ENCODE results near the gene RTF1. TPM values are rescaled to one million over a fixed set of nuclear protein-coding genes. Genes with fewer than 3 reads are reported as not detected.

The RTF1 gene
- total RNA-seq, 1 donor from 2014 or later: 73.8 TPM

DNA sequence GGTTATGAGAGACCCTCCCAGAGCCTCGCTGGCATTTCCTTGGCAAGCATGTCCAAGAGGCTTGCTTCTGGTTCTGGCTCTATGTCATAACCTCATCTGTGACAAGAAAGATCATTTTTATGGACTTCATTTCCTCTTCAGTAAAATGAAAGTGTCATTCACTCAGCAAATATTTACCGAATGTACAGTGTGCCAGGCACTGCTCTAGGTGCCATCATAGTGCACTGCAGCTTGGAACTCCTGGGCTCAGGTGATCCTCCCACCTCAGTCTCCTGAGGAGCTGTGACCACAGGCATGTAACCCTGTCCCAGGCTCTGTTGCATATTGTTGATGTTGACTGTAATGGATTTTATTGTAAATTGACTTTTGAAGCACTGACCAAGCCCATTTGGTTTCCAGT, 58.0 kb downstream of the RTF1 start:
- no peaks in the 10 kb centered on the region for H3K27me3 ChIP-seq
- H3K9me3 ChIP-seq (ENCODE audit: low read depth): no peaks in the 10 kb centered on the region
- no peak for DNase-seq (ENCODE audit: low spot score)
- no peak overlapping the region for H3K9ac ChIP-seq
- peaks cover 54% of the 10 kb centered on the region for H3K36me3 Mint-ChIP-seq
- no peaks in the 10 kb centered on the region for H3K79me2 ChIP-seq (ENCODE audit: low read depth)
- H4K20me1 ChIP-seq (ENCODE audit: low read depth): no peaks in the 10 kb centered on the region
- H3K27me3 Mint-ChIP-seq (ENCODE audit: insufficient read depth, low read depth): no peaks in the 10 kb centered on the region
- no peak overlapping the region for H2AFZ ChIP-seq (replicated peaks)
- H3K4me3 Mint-ChIP-seq: no peak overlapping the region
- H3K27ac ChIP-seq: no peak overlapping the region
- no peaks in the 10 kb centered on the region for H3K4me1 Mint-ChIP-seq
- no peak overlapping the region for H3K4me3 ChIP-seq
- H3K9me3 Mint-ChIP-seq: no peaks in the 10 kb centered on the region
- no peaks in the 10 kb centered on the region for H3K4me1 ChIP-seq
- no peak overlapping the region for H3K4me2 ChIP-seq
- TF ChIP-seq EZH2phosphoT487 (IDR thresholded peaks at IDR 0.05) (no peak), EZH2 (IDR thresholded peaks at IDR 0.05) (no peak)
- TF ChIP-seq, protein P1, sequence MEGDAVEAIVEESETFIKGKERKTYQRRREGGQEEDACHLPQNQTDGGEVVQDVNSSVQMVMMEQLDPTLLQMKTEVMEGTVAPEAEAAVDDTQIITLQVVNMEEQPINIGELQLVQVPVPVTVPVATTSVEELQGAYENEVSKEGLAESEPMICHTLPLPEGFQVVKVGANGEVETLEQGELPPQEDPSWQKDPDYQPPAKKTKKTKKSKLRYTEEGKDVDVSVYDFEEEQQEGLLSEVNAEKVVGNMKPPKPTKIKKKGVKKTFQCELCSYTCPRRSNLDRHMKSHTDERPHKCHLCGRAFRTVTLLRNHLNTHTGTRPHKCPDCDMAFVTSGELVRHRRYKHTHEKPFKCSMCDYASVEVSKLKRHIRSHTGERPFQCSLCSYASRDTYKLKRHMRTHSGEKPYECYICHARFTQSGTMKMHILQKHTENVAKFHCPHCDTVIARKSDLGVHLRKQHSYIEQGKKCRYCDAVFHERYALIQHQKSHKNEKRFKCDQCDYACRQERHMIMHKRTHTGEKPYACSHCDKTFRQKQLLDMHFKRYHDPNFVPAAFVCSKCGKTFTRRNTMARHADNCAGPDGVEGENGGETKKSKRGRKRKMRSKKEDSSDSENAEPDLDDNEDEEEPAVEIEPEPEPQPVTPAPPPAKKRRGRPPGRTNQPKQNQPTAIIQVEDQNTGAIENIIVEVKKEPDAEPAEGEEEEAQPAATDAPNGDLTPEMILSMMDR (IDR thresholded peaks at IDR 0.05): no peak
- H3K27ac Mint-ChIP-seq: no peak overlapping the region
- peaks cover 24% of the 10 kb centered on the region for H3K36me3 ChIP-seq
- no peaks in the 10 kb centered on the region for H3F3A ChIP-seq (ENCODE audit: low read depth)

DNA sequence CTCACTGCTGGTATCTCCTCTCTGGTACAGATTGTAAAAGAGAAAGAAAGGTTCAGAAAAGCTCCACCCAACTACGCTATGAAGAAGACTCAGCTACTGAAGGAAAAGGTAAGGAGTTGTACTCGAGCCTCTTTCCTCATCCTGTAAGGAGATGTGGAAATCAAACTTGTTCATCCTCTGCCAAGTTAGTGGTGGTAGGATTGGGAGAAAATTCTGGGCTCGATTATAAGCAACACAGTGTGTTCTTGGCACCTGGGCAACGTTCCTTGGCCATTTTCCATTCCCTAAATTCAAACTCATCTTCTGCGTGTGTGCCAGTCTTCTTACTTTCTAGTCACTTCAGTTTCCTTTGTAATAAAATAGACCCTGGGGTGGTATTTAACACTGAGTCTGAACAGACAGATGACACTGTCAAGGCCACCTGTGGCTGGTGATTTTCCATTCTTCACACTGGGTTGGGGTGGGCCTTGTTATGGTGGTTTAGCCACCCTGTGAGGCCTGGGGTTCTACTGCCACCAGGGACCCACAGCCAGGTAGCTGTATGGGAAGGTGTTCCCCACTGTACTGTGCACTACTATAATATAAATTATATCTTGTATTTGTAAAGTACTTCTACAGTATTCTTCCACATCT, 59.6 kb downstream of the RTF1 start:
- TF ChIP-seq EZH2 (IDR thresholded peaks at IDR 0.05) (no peak), EZH2phosphoT487 (IDR thresholded peaks at IDR 0.05) (no peak)
- TF ChIP-seq, protein P1 (IDR thresholded peaks at IDR 0.05): no peak
- peaks cover 55% of the 10 kb centered on the region for H3K36me3 Mint-ChIP-seq

DNA sequence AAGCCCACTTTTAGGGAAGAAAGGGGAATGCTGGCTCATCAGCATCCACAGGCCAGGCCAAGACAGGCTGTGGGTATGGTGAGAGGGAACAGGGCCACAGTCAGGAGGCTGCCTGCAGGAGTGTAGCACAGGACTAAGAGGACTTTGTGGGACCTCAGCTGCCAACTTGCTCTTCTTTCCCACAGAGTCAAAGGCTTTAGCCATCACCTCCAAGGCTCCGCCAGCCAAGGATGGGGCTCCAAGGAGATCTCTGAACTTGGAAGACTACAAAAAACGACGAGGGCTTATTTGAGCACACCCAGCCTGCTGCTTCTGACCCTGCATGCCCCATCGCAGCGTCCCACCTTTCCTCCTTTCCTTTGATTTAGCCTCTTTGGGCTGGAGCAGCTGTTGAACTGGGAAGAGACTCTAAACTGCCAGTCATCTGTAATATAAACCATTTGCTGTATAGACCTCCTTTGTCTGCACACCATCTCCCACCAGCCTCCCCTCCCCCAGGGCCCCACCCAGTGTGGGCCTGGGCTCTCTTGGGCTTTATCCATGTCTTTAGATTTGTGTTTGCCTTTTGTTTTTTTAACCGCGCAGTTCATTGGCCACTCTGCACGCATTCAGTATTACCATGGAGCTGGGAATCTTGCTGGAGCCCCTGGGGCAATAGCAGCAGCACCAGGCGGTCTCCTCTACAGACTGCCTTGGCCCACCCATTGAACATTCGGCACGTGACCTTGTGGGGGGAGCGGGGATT, 63.7 kb downstream of the RTF1 start:
- Histone ChIP-seq H3K4me2 (no peak overlapping the region), H3K27me3 (no peaks in the 10 kb centered on the region), H3K36me3 (peaks cover 14% of the 10 kb centered on the region), H3K27ac (no peak overlapping the region), H4K20me1 (ENCODE audit: low read depth) (no peaks in the 10 kb centered on the region), H3K9me3 (ENCODE audit: low read depth) (no peaks in the 10 kb centered on the region), H3K4me3 (no peak overlapping the region), H3K9ac (no peak overlapping the region), H3K4me1 (no peaks in the 10 kb centered on the region), H2AFZ (replicated peaks) (no peak overlapping the region), H3K79me2 (ENCODE audit: low read depth) (no peaks in the 10 kb centered on the region), H3F3A (ENCODE audit: low read depth) (no peaks in the 10 kb centered on the region)
- H3K4me3 Mint-ChIP-seq: no peak overlapping the region
- no peaks in the 10 kb centered on the region for H3K4me1 Mint-ChIP-seq
- no peak for TF ChIP-seq EZH2phosphoT487 (IDR thresholded peaks at IDR 0.05)
- TF ChIP-seq, protein P1 (IDR thresholded peaks at IDR 0.05): no peak
- no peak for TF ChIP-seq EZH2 (IDR thresholded peaks at IDR 0.05)
- DNase-seq (ENCODE audit: low spot score): no peak
- H3K9me3 Mint-ChIP-seq: no peaks in the 10 kb centered on the region
- no peak overlapping the region for H3K27ac Mint-ChIP-seq
- H3K27me3 Mint-ChIP-seq (ENCODE audit: insufficient read depth, low read depth): peaks cover 2% of the 10 kb centered on the region
- H3K36me3 Mint-ChIP-seq: peaks cover 64% of the 10 kb centered on the region

More for the DNA sequence above, 59.6 kb downstream of the RTF1 start:
- Histone ChIP-seq H3K4me3 (no peak overlapping the region), H3K4me2 (no peak overlapping the region), H3K79me2 (ENCODE audit: low read depth) (no peaks in the 10 kb centered on the region), H3K4me1 (no peaks in the 10 kb centered on the region), H3K9me3 (ENCODE audit: low read depth) (no peaks in the 10 kb centered on the region), H3K9ac (no peak overlapping the region), H3K36me3 (peaks cover 17% of the 10 kb centered on the region), H4K20me1 (ENCODE audit: low read depth) (no peaks in the 10 kb centered on the region), H3F3A (ENCODE audit: low read depth) (no peaks in the 10 kb centered on the region), H2AFZ (replicated peaks) (no peak overlapping the region), H3K27me3 (no peaks in the 10 kb centered on the region), H3K27ac (no peak overlapping the region)
- Mint-ChIP-seq H3K4me1 (no peaks in the 10 kb centered on the region), H3K4me3 (no peak overlapping the region), H3K9me3 (no peaks in the 10 kb centered on the region), H3K27me3 (ENCODE audit: insufficient read depth, low read depth) (peaks cover 2% of the 10 kb centered on the region), H3K27ac (no peak overlapping the region)
- no peak for DNase-seq (ENCODE audit: low spot score)

All from neural progenitor cell (in vitro differentiated cells).